Neural cell (in vitro differentiated cells): ENCODE results near the gene RAC3. TPM values are rescaled to one million over a fixed set of nuclear protein-coding genes. Genes with fewer than 3 reads are reported as not detected.

Experiments
- H2AFZ ChIP-seq: fragments of 200-600, 300-800 bp; sonication (generic), shearing (Covaris generic); 2 replicates; pipeline ENCODE4 v1.6.0; 2014; ENCODE audit warnings: low read depth, mild to moderate bottlenecking, antibody characterized with exemption, low read length, moderate library complexity
- H3F3A ChIP-seq: fragments of 200-600 bp; shearing (Covaris generic); 2 replicates; pipeline ENCODE4 v1.6.1; 2016; ENCODE audit warnings: mild to moderate bottlenecking, moderate library complexity, mixed read lengths, antibody characterized with exemption, low read length; ENCODE audit not compliant: insufficient read depth, poor library complexity, severe bottlenecking
- H3K27ac ChIP-seq: fragments of 200-600, 300-800 bp; sonication (generic), shearing (Covaris generic); 2 replicates; pipeline ENCODE4 v1.5.1; 2014; ENCODE audit warnings: mild to moderate bottlenecking, low read length, moderate library complexity
- H3K27me3 ChIP-seq: fragments of 300-800, 200-600 bp; sonication (generic), shearing (Covaris generic); 2 replicates; pipeline ENCODE4 v1.6.0; 2014; ENCODE audit warnings: mild to moderate bottlenecking, low read depth, low read length, moderate library complexity; ENCODE audit not compliant: insufficient read depth
- H3K36me3 ChIP-seq: fragments of 300-800, 200-600 bp; sonication (generic), shearing (Covaris generic); 2 replicates; pipeline ENCODE4 v1.5.1; 2014; ENCODE audit warnings: mild to moderate bottlenecking, antibody characterized with exemption, low read length, moderate library complexity; ENCODE audit not compliant: insufficient read depth
- H3K4me2 ChIP-seq: fragments of 300-800, 200-600 bp; sonication (generic), shearing (Covaris generic); 2 replicates; pipeline ENCODE4 v1.6.0; 2014; ENCODE audit warnings: mild to moderate bottlenecking, low read length
- H3K4me3 ChIP-seq: fragments of 300-800, 200-600 bp; sonication (generic), shearing (Covaris generic); 2 replicates; pipeline ENCODE4 v1.5.1; 2014; ENCODE audit warnings: mild to moderate bottlenecking, low read length, moderate library complexity
- H3K79me2 ChIP-seq: fragments of 200-600 bp; shearing (Covaris generic); replicated peaks from 2 replicates; pipeline ENCODE4 v1.6.0; 2014; ENCODE audit warnings: mild to moderate bottlenecking, low read length, moderate library complexity; ENCODE audit not compliant: insufficient read depth
- H3K9ac ChIP-seq: fragments of 300-800, 200-600 bp; sonication (generic), shearing (Covaris generic); 2 replicates; pipeline ENCODE4 v1.6.1; 2016; ENCODE audit warnings: mild to moderate bottlenecking, low read length, mixed read lengths
- H3K9me2 ChIP-seq: fragments of 200-600 bp; shearing (Covaris generic); 2 replicates; pipeline ENCODE4 v1.6.1; 2016; ENCODE audit warnings: mild to moderate bottlenecking, low read length, mixed read lengths; ENCODE audit not compliant: insufficient read depth
- H3K9me3 ChIP-seq: fragments of 200-600, 300-800 bp; sonication (generic), shearing (Covaris generic); 2 replicates; pipeline ENCODE4 v1.6.1; 2016; ENCODE audit warnings: mild to moderate bottlenecking, mixed run types, low read length, moderate library complexity, mixed read lengths
- H4K20me1 ChIP-seq: fragments of 200-600 bp; shearing (Covaris generic); 2 replicates; pipeline ENCODE4 v1.6.1; 2016; ENCODE audit warnings: mild to moderate bottlenecking, mixed run types; ENCODE audit not compliant: insufficient read depth
- CTCF ChIP-seq: fragments of 450-650 bp; IDR thresholded peaks from 2 replicates; pipeline ENCODE4 v1.5.1; 2014; ENCODE audit warnings: antibody characterized with exemption, mild to moderate bottlenecking, moderate library complexity; ENCODE audit not compliant: poor library complexity, severe bottlenecking
- EP300 ChIP-seq: fragments of 450-650 bp; conservative IDR thresholded peaks from 2 replicates; pipeline ENCODE4 v1.6.1; 2014; ENCODE audit warnings: antibody characterized with exemption, mild to moderate bottlenecking, moderate library complexity; ENCODE audit not compliant: poor library complexity, severe bottlenecking
- EZH2 ChIP-seq: fragments of 200-600, 300-800 bp; shearing (Covaris generic), sonication (generic); IDR thresholded peaks from 2 replicates; pipeline ENCODE4 v1.6.1; 2014; ENCODE audit warnings: antibody characterized with exemption, low read length, borderline replicate concordance, mild to moderate bottlenecking; ENCODE audit not compliant: insufficient read depth, poor library complexity, severe bottlenecking
- MXI1 ChIP-seq: fragments of 450-650 bp; conservative IDR thresholded peaks from 2 replicates; pipeline ENCODE4 v1.6.1; 2014; ENCODE audit warnings: antibody characterized with exemption, mild to moderate bottlenecking; ENCODE audit not compliant: poor library complexity, severe bottlenecking
- POLR2AphosphoS5 ChIP-seq: IDR thresholded peaks from 2 replicates; pipeline ENCODE4 v1.6.1; 2012
- RAD21 ChIP-seq: fragments of 450-650 bp; conservative IDR thresholded peaks from 2 replicates; pipeline ENCODE4 v1.6.1; 2014; ENCODE audit warnings: antibody characterized with exemption, mild to moderate bottlenecking, moderate library complexity
- REST ChIP-seq: IDR thresholded peaks from 2 replicates; pipeline ENCODE4 v1.6.1; 2012; ENCODE audit warnings: borderline replicate concordance
- SMC3 ChIP-seq: fragments of 450-650 bp; conservative IDR thresholded peaks from 2 replicates; pipeline ENCODE4 v1.6.1; 2014; ENCODE audit warnings: antibody characterized with exemption, mild to moderate bottlenecking, moderate library complexity; ENCODE audit not compliant: poor library complexity
- TAF1 ChIP-seq: IDR thresholded peaks from 2 replicates; pipeline ENCODE4 v1.6.1; 2012; ENCODE audit warnings: low read depth
- polyA plus RNA-seq: library from polyadenylated mRNA; depleted of rRNA; stranded (reverse); fragments of >200 nt; gene quantifications from 2 replicates; pipeline ENCODE4 v1.2.3, GENCODE V29; 2014

RAC3 gene
- polyA plus RNA-seq, 1 donor from 2014 or later = 211 TPM

GRCh38 chr17:81994593-81995462, 36.6 kb upstream of the RAC3 start:
- Histone ChIP-seq H3K27ac (no peak overlapping the region), H3K79me2 (no peaks in the 10 kb centered on the region), H4K20me1 (no peaks in the 10 kb centered on the region), H3K4me2 (no peak overlapping the region), H3K36me3 (no peaks in the 10 kb centered on the region), H3K9me3 (no peaks in the 10 kb centered on the region), H3K27me3 (no peaks in the 10 kb centered on the region), H3K4me3 (no peak overlapping the region), H2AFZ (no peak overlapping the region), H3K9me2 (no peaks in the 10 kb centered on the region), H3F3A (no peaks in the 10 kb centered on the region), H3K9ac (no peak overlapping the region)
- TF ChIP-seq SMC3 (no peak), EZH2 (no peak), TAF1 (no peak), POLR2AphosphoS5 (no peak), MXI1 (no peak), CTCF (no peak)

DNA sequence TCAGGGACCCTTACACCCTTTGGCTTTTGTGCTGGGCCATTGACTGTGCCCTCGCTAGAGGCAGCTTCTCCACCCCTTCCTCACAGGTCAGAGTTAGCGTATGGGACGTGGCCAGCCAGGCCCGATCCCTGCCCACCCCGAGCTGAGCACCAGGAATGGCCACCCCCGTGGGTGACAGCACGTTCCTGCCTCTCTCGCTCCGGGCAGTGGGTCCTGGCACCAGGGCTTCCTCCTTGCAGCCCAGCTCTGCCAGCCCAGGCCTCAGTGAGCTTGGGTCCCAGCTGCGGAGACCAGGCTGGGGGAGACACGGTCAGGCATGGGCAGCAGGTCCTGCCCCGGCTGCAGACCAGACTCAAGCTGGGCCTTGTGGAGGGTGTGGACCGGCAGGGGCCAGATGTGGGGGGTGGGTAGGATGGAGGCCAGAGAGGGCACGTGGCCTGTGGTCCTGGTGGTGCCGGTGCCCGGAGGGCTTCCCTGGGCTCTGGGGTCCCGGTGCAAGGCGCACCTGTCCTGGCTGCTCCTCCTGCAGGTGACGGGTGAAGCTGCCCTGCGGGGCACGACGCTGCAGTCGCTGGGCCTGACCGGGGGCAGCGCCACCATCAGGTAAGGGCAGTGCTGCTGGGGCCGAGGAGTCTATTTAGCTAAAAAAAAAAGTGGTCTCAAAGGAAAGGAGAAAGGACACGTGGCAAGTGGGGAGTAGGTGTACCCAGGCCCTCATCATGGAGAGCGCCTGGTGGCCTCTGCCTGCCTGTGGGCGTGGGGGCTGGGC, 35.8 kb upstream of the RAC3 start:
- no peak overlapping the region for H3K9ac ChIP-seq
- H3K27me3 ChIP-seq = no peaks in the 10 kb centered on the region
- H3K4me3 ChIP-seq = no peak overlapping the region
- no peaks in the 10 kb centered on the region for H3K9me3 ChIP-seq
- TF ChIP-seq REST = no peak
- TF ChIP-seq TAF1 = no peak
- TF ChIP-seq EP300 = no peak
- TF ChIP-seq MXI1 = no peak
- no peak for TF ChIP-seq RAD21
- no peak for TF ChIP-seq EZH2
- TF ChIP-seq POLR2AphosphoS5 = no peak
- no peak overlapping the region for H2AFZ ChIP-seq
- no peaks in the 10 kb centered on the region for H3F3A ChIP-seq
- no peaks in the 10 kb centered on the region for H3K9me2 ChIP-seq
- no peak overlapping the region for H3K27ac ChIP-seq
- H3K79me2 ChIP-seq = no peaks in the 10 kb centered on the region
- H3K36me3 ChIP-seq = no peaks in the 10 kb centered on the region
- no peak overlapping the region for H3K4me2 ChIP-seq
- H4K20me1 ChIP-seq = no peaks in the 10 kb centered on the region
